HG02981 (cell line): ENCODE measurements around the gene KCNJ16.

Experiments used
- ATAC-seq: cut with Tn5 transposase; IDR thresholded peaks from one replicate; pipeline ENCODE4 v1.9.1; 2021; ENCODE audit warnings: mild to moderate bottlenecking, moderate library complexity; ENCODE audit not compliant: unreplicated experiment

KCNJ16 gene

DNA sequence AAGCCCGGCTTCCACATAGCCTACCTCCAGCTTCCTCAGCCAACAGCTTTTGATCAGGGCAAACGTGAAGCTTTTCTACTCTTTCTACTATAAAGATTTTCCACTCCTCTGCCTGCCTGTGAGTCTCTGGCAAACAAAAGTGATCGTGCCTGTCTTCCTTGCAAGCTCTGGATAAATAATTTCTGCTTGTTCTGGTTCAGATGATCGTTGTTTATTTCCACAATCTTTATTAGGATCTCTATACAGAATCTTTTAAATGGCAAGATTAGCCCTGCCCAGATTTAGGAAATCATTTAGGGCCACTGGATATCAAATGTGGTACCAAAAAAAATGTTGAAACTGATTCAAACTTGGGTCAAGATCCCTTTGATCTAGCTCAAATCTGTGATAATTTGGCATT is 20.4 kb downstream of the KCNJ16 start:
- no peak for ATAC-seq

DNA sequence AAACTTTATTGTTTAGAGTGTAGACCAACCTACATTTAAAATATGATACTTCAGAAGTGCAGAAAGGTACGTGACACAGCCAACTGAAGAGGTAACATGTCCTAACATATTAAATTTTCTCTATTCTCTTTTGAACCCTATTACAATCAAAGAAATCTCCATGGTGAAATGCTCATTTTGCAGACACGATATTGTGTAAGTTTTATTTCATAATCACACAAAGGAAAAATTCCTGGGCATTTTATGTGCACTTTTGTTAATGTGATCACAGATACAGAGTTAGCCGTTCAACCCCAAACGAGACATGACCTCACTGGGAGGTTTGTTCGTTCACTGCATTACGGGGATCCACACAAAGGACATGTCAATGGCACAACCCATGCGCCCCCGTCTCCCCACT is 21.8 kb downstream of the KCNJ16 start:
- ATAC-seq, result no peak

DNA sequence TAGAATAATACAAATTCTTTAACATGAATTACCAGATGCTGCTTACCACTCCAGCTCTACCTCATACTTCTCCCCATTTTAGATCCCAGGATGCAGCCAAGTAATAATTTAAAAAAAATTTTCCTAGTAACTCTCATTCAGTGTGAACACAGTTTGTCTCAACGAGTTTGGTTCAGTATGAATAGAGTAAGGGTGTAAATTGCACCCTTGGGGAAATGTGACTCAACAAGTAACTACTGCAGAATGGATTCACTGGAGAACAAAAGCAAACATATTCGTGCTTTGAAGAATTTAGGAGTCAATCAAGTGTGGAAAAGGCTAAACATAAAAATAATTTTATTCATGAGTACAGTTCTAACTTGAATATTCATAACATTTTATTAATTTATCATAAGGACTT is 23.0 kb downstream of the KCNJ16 start:
- no peak for ATAC-seq

DNA sequence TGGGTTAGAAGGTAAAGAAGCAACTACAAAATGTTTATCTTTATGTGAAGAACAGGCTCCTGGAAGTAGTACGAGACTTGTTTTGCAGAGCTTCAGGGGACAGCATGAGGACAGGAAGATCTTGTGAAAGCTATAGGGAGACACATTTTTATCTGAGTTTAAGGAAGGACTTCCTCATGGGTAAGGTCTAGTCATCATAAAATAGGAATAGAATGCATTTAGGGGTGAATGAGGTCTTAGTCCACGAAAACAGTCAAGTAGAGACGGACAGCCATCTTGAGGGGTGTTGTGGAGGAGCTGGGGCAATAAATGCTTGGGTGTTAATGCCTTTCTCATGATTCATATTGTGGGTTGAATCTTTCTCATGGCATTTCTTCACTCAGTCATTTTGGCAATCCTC is 24.3 kb downstream of the KCNJ16 start:
- no peak for ATAC-seq

DNA sequence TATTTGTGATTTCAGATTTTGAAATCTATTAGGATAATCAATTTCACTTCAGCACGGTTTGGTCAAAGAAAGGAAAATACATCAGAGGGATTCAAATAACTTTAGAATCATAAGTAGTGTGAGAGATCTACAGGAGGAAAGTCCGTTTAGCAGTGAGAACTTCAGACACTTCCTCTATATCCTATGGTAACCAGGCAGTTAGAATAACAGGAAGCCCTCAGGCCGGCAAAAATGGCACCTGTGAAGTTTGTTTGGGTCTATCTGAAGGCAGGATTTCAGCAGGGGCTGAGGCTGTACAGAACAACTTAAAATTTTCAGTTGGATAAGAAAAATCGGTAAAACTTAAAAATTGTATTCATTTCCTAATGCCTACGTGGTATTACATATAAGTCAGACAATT is 24.9 kb downstream of the KCNJ16 start:
- no peak for ATAC-seq

DNA sequence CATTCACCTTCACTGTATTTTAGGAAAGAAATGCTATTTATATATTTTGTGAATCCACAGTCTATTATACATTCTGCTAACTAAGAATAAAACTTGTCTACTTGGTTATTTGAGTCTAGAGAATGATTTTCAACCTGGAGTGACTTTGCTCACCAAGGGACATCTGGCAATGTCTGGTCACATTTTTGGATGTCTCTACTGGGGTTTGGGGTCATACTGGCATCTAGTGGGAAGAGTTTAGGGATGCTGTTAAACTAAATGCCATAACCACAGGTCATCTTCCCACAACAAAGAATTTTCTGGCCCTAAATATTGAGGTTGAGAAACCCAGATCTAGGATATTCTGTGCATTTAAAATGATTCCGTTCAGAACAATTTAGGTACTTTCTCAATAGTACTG is 26.0 kb downstream of the KCNJ16 start:
- ATAC-seq, result no peak

DNA sequence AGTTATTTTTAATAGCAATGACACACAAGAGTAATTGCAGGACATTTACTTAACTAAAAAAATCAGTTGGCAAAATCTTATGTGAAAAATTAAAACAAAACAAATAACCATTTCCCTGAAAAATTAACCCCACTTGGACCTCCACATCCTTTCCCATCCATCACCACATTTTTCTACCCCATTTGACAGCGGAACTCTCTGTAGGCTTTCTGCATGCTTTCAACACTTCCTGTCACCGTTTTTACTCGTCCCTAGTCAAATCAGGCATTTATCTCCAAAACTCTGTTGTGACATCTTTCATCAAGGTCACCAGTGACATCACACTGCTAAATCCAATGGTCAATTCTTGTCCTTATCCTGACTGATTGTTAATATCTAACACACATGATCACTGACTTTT is 27.5 kb downstream of the KCNJ16 start:
- no peak for ATAC-seq

DNA sequence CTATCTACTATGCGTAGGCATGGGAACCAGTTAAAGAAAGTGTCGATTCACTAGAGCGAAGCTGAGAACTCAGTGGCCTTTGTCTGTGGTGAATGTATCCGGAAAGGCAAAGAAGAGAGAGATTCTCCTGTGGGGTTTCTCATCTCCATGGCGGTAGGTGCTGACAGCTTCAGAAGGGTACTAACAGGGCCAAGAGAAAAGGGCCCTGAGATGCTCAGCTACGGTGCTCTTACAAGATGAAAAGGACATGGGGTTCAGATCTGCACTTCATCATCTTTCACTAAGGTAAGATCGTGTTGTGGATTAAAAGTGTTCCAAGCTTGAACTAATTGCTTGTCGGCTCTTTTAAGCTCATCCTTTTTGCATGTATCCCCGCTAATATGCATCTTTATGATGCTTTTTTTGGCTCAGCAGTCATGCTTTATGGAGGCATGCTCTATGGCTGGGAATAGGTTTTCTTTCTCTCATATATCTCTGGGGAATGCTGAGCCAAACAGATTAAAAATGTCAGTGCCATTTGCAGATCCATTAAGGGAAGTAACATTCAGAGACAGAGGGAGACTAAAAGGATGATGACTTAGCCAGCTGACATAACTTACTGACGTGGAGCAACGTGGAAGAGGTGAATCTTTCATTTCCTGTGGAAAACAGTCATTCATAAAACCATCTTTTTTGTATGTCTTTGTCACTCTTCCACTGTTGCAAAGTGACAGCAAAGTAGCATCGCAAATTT is 29.9 kb downstream of the KCNJ16 start:
- ATAC-seq, result no peak

DNA sequence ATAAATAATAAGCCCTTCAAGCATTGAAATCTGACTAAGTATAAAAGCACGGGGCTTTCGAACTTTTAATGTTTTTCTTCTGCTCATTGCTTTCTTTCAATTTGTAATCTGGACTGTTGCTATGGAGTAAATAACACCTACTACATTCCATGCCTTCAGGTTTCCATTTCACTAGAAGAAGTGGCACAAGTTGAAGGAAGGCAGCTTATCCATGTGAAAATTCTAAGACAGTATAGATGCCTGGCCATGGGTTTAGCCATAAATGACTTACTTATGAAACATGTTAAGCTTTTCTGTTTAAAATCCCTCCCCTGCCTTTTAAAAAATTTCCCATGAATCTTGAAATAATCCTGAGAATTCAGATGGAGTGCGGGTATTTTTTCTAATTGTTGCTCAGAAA is 30.6 kb downstream of the KCNJ16 start:
- ATAC-seq, result no peak

DNA sequence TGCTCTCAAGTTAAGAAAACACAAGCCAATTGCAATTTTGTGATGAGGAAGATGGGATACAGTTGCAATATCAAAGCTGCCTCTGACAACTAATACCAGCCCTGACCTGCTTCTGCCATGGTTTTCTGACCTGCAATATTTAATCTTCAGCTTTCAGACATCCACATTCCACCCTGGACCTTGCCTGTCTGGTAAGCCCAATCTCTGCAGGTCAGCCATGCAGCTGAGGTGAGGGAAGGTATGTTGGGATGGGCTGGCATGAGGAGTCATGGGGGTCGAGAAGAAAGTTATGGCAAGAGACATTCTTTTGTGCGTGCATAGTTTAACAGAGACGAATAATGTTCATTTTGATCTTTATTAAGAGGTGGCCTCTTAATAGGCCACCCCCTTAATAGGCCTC is 31.5 kb downstream of the KCNJ16 start:
- ATAC-seq, result no peak

DNA sequence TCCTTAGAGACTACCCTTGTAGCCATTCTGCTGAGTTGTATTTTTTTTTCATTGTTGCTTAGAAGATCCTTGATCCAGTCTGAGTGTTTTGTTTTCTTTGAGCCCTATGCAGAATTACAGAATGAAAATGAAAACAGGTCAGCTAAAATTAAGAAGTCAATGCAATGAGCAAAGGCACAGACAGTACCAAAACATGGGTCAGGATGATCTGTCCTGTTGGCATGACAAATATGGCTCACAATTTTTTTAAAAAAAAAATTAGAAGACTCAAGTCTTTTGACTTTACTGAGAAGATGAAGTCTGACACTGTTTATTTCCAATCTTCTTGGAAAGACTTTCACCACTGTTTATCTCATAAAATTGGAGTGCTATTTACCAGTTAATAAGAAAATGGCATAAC is 32.4 kb downstream of the KCNJ16 start:
- no peak for ATAC-seq

DNA sequence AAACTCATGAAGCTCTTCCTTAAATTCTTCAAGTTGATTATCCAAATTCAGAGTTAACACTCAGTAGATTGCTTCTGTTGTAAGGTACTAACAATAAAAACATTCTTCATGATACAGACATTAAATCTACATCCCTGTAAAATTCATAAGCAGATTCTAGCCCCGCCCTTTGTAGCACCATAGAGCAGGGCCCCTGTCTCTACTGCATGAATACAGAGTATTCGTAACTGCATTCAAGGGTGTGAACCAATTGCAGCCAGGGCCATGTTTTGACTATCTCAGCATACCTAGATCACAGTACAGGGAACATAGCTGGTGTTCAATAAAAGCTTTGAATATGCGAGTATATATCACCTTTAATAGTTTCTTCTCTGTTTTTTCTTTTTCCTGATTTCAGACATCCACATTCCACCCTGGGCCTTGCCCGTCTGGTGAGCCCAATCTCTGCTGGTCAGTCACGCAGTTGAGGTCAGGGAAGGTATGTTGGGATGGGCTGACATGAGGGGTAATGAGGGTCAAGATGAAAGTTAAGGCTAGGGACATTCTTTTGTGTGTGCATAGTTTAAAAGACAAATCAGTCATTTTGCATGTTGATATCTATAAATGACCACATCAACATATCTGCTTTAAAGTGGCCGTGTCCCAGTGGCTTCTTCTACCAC is 33.0 kb downstream of the KCNJ16 start:
- no peak for ATAC-seq

DNA sequence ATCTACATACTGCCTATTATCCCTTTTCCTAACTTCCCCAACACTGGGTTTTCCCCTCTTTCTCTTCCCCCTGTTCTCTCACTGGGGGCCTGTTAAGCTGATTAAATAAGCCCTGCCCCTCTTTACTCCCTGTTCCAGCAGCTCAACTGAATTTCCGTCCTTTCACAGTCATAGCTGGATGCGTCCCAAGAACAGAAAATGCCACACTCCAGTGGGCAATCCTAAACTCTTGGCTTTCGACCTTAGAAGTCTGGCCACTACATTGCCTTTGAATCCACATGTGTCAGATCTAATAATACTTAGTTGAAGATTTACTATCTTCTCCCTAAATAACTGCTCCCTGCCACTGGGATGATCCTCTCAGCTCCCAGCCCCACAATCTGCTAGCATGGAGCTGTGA is 34.5 kb downstream of the KCNJ16 start:
- no peak for ATAC-seq

DNA sequence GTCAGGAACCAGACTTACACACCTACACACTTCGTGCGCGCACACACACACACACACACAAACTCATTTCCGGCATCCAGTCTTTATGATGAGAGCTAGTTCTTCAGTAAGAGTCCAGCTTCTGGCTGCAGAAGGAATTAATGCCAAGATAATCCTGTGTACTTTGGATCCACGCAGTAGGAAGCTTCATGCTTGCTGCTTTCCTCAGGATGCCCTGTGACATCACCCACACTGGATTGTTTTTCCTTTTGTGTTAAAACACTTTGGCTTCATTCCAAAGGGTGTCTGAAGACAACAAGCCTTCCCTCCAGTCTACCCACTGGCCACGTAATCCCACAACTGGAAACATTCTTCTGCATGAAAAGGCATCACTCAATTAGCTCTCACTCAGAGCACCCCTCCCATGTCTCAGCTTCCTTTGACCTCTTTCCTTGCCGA is 35.4 kb downstream of the KCNJ16 start:
- ATAC-seq, result no peak

DNA sequence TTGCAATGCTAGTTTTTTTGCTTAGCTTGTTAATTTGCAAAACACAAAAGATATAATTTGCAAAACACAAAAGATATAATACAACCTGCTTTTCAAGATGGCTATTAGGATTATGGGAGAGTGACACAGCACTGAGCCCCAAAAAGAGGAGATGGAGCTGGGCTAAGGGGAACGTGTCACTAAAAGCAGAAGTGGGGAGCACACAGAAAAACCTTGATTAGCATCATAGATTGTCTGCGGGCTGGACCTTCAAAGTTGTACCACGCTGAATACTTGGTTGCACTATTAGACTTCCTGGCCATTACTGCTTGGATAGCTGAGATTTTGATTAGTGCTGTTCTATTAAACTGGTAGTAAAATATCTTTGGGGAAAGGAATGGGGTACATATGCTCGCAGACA is 36.2 kb downstream of the KCNJ16 start:
- no peak for ATAC-seq

DNA sequence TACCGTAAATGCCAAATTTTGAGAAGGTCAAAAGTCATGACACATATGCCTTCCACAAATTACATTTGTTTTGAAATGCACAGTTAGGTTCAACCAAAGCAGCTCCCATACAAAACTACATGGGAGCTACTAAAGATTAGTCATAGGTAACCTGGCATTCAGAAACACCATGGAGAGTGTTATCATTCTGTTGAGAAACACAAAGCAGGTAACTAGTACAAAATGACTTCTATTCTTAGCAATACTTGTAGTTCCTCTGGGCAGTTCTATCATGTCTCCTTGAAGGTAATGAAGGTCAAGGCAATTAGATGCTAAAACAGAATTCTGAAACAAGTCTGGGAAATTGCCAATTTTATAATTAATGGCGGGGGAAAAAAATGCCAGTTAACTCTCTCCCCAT is 39.4 kb downstream of the KCNJ16 start:
- no peak for ATAC-seq

DNA sequence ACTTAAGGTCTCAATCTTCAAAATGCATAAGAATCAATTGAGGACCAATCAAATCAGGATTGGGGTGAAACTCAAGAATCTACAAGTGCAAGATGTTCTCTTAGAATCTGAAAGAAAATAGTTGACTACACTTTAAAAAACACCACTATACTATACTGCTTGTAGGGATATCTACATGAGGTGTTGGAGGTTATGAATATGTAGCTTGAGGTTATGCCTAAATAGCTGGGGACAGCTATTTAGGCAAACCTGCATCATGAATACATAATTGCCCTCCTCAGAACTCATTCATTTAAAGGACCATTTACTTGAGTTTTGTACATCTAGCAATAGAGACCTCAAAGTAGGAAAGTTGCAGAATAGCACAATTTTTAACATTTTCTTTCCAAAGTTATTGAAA is 40.1 kb downstream of the KCNJ16 start:
- ATAC-seq, result no peak

DNA sequence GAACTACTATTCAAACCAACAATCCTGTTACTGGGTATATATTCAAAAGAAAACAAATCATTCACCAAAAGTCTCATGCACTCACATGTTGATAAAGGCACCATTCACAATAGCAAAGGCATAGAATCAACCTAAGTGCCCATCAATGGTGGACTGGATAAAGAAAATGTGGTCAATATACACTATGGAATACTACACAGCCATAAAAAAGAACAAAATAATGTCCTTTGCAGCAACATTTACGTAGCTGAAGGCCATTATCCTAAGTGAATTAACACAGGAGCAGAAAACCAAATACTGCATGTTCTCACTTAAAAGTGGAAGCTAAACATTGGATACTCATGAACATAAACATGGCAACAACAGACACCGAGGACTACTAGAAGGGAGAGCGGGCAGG is 41.9 kb downstream of the KCNJ16 start:
- ATAC-seq, result no peak

DNA sequence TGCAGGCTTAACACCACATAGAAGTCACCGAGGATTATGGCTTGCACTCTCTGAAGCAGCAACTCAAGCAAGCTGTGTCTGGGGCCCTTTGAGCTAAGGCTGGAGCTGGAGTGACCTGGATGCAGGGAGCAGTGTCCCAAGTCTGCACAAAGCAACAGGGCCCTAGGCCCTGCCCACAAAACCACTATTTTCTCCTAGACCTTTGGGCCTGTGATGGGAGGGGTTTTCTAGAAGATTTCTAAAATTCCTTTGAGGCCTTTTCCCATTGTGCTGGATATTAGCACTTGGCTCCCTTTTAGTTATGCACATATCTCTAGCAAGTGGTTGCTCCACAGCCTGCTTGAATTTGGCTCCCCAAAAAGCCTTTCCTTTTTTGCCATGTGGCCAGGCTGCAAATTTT is 44.5 kb downstream of the KCNJ16 start:
- no peak for ATAC-seq

DNA sequence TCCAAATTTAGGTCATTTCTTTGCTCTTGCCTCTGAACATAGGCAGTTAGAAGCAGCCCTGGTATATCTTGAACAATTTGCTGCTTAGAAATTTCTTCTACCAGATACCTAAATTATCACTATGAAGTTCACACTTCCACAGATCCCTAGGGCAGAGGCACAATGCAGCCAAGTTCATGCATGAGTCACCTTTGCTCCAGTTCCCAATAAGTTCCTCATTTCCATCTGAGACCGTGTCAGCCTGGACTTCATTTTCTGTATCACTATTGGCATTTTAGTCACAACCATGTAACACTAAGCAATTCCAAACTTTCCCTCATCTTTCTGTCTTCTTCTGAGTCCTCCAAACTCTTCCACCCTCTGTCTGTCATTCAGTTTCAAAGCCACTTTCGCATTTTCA is 45.0 kb downstream of the KCNJ16 start:
- no peak for ATAC-seq

DNA sequence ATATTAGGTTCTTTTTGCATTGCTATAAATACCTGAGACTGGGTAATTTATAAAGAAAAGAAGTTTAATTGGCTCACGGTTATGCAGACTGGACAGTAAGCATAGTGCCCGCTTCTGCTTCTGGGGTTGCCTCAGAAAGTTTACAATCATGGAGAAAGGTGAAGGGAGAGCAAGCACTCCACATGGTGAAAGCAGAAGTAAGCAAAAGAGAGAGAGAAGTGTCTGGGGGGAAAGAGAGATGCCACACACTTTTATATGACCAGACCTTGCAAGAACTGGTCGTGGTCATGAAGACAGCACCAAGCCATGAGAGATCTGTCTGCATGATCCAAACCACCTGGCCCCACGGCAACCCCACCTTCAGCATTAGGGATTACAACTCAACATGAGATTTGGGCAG is 45.4 kb downstream of the KCNJ16 start:
- no peak for ATAC-seq

DNA sequence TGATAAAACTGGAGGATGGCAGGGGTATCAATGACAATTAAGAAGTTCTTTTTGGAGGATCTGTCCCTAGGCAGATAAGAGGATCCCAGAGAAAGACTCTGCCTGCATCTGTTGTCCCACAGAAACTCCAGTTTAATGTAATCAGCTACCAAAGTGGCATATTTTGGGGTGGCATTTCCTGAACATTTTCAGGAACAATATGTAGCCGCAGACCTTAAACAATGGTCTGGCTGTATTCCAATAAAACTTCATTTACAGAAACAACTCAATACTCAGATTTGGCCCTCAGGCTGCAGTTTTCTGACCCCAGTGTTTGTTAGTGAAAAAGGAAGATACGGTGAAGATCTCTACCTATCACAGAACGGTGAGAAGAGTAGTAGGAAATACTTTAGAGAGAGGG is 46.1 kb downstream of the KCNJ16 start:
- ATAC-seq, result no peak

DNA sequence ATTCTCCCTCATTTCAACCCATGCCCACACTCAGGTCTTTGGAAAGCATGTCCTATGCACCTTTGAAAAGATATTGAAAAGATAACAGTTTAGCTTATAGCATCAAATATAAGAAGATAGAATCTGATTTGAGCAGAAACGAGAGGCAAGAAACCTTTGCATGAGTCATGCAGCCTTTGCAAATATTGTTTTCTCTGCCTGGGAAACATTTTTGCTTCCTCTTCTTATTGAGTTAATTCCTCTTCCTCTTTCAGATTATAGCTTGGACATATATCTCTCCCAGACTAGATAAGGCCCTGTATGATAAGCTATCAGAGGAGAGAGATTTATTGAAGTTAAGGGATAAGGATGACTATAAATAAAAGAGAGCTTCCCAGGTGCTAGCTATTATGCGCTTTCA is 48.2 kb downstream of the KCNJ16 start:
- ATAC-seq, result no peak
